Heart right ventricle (tissue), 16 donors: ENCODE results near the gene INSYN2A. TPM values are rescaled to one million over a fixed set of nuclear protein-coding genes. Genes with fewer than 3 reads are reported as not detected.

Source experiments
- ATAC-seq, 8 donors: fragments of 200-7000 bp; cut with Tn5 transposase; one replicate each; pipeline ENCODE4 v1.9.1; 2020; ENCODE audit warnings: mild to moderate bottlenecking in 8 of 8, moderate library complexity in 8 of 8, moderate number of reproducible peaks in 1 of 8
- DNase-seq, 2 donors: peaks; one replicate each; pipeline ENCODE4 v3.0.0-alpha.2; 2020
- H3K27ac ChIP-seq, 10 donors: fragments of 200-600 bp; sonication (generic) in 2 of 10; one replicate each; pipeline versions ENCODE4 v1.5.0 to v1.8.0; 2020 to 2022; ENCODE audit warnings: mild to moderate bottlenecking in 3 of 10
- H3K27me3 ChIP-seq, 7 donors: fragments of 200-600 bp; one replicate each; pipeline ENCODE4 v1.8.0; 2021 to 2022; ENCODE audit warnings: mild to moderate bottlenecking in 2 of 7
- H3K36me3 ChIP-seq, 9 donors: fragments of 200-600 bp; sonication (generic) in 1 of 9; one replicate each; pipeline versions ENCODE4 v1.5.0 to v1.8.0; 2020 to 2022; ENCODE audit warnings: mild to moderate bottlenecking in 2 of 9
- H3K4me1 ChIP-seq, 9 donors: fragments of 200-600 bp; sonication (generic) in 1 of 9; one replicate each; pipeline versions ENCODE4 v1.5.0 to v1.8.0; 2020 to 2022; ENCODE audit warnings: mild to moderate bottlenecking in 4 of 9
- H3K4me3 ChIP-seq, 10 donors: fragments of 200-600 bp; sonication (generic) in 2 of 10; one replicate each; pipeline versions ENCODE4 v1.5.0 to v1.8.0; 2020 to 2022; ENCODE audit warnings: mild to moderate bottlenecking in 7 of 10, moderate library complexity in 2 of 10
- H3K9me3 ChIP-seq, 11 donors: fragments of 200-600 bp in 10 of 11; sonication (generic) in 2 of 11; one replicate each; pipeline versions ENCODE4 v1.5.0 to v1.8.0; 2013 to 2022; ENCODE audit warnings: mild to moderate bottlenecking in 2 of 11, control low read depth in 1 of 11, moderate library complexity in 1 of 11
- WGBS, 2 donors: extraction: QIAGEN DNeasy Blood & Tissue Kit; methylation state at CpG; one replicate each; pipeline ENCODE4 v1.1.7; 2013; ENCODE audit warnings: inconsistent platforms in 1 of 2; 5-methylcytosine and 5-hydroxymethylcytosine counted together
- intact Hi-C, 10 donors: fragments of 100-400 bp; cut with DNase I; formaldehyde crosslinking; loops; one replicate each; pipeline versions ENCODE4 v1.11.1 to v1.14.2; 2022
- polyA plus RNA-seq, 2 donors: library from polyadenylated mRNA; stranded (reverse); fragments of 200-250 nt; gene quantifications; one replicate each; pipeline ENCODE4 v1.2.3, GENCODE V29; 2013
- total RNA-seq, 10 donors: library from RNA; stranded (reverse); fragmentation: NEBNext Ultra II Directional in 3 of 10; extraction: Animal tissue kit (Norgen Biotek cat#: 25700) in 3 of 10; gene quantifications; one replicate each; pipeline versions ENCODE4 v1.2.1 to v1.2.4, GENCODE V29; 2021 to 2023
- TF ChIP-seq, protein P1 (sequence below), 9 donors: fragments of 200-600 bp; sonication (generic) in 2 of 9; IDR thresholded peaks; one replicate each; pipeline versions ENCODE4 v1.5.0 to v1.8.0; 2021 to 2022; ENCODE audit warnings: antibody characterized with exemption in 9 of 9, mild to moderate bottlenecking in 5 of 9, moderate library complexity in 1 of 9
- donor health status: Arrhythmogenic right ventricular cardiomyopathy.
- donor health status: ischemic (EF 13 %, LVEDD 7.1; RV severe dilation, severe dysfunction).
- donor health status: healthy with polysubstance abuse.
- donor health status: DM: no; HTN: yes; CAD: no.
- donor health status: DM: no; HTN: no; CAD: no.
- donor health status: ischemic (EF 25% LVEDD 6.9; RV normal size, moderate dysfunction).
- donor health status: ischemic (EF 25% LVEDD 5.7; RV mildly dilated, moderate dysfunction).
- donor health status: healthy.
- donor health status: DM: yes; HTN: yes; CAD: no.
- donor health status: Ischemic cardiomyopathy.
- donor health status: ischemic (EF 35%, LVEDD 5.7; RV mildly dilated, moderate dysfunction).
- donor health status: nonischemic (EF 11% LVEDD 7.7; RV severe dilation, severe dysfunction).
- donor health status: DM: yes; HTN: yes; CAD: no.
- donor health status: PGD.
- donor health status: ischemic (EF 29% LVEDD 5.4; RV normal size, mild dysfunction).
- donor health status: nonischemic (EF 23%, LVEDD 6.1; RV moderate dilation, normal function).

INSYN2A gene
- total and polyA plus RNA-seq, 12 donors, result 0.01 to 0.19 (median 0.15) TPM; not detected in 6

DNA sequence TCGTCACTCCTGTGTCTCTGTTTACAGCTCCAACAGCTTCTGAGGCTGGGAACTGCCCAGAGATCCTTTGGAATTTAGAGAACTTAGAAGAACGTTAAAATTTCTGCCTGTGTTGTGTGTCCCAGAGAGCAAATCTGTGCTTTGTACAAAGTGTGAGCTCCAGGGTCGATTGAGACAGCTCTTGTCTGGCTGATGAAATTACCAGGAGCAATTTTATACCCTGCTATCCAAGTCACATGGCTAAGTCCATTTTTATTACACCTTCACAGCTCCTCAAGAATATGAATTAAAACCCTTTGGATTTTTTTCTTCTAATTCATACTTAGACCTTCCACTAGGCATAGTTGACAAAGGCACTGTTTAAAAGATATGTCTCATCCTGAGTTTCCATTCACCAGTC is 46.5 kb upstream of the INSYN2A start:
- no peak for ATAC-seq
- intact Hi-C loops, result no loop called here
- H3K4me1 ChIP-seq, result peaks cover 0 to 3% (median 0%) of the 10 kb centered on the region in 9 donors
- H3K27me3 ChIP-seq, result no peaks in the 10 kb centered on the region
- WGBS, 2 donors, result 67% methylated on average over 3 of the region's 3 CpGs
- H3K36me3 ChIP-seq, result peaks cover 0 to 10% (median 0%) of the 10 kb centered on the region in 9 donors
- no peaks in the 10 kb centered on the region for H3K9me3 ChIP-seq
- no peak for DNase-seq
- TF ChIP-seq, protein P1, sequence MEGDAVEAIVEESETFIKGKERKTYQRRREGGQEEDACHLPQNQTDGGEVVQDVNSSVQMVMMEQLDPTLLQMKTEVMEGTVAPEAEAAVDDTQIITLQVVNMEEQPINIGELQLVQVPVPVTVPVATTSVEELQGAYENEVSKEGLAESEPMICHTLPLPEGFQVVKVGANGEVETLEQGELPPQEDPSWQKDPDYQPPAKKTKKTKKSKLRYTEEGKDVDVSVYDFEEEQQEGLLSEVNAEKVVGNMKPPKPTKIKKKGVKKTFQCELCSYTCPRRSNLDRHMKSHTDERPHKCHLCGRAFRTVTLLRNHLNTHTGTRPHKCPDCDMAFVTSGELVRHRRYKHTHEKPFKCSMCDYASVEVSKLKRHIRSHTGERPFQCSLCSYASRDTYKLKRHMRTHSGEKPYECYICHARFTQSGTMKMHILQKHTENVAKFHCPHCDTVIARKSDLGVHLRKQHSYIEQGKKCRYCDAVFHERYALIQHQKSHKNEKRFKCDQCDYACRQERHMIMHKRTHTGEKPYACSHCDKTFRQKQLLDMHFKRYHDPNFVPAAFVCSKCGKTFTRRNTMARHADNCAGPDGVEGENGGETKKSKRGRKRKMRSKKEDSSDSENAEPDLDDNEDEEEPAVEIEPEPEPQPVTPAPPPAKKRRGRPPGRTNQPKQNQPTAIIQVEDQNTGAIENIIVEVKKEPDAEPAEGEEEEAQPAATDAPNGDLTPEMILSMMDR (IDR thresholded peaks at IDR 0.05), result no peak
- no peak overlapping the region for H3K27ac ChIP-seq
- no peak overlapping the region for H3K4me3 ChIP-seq

DNA sequence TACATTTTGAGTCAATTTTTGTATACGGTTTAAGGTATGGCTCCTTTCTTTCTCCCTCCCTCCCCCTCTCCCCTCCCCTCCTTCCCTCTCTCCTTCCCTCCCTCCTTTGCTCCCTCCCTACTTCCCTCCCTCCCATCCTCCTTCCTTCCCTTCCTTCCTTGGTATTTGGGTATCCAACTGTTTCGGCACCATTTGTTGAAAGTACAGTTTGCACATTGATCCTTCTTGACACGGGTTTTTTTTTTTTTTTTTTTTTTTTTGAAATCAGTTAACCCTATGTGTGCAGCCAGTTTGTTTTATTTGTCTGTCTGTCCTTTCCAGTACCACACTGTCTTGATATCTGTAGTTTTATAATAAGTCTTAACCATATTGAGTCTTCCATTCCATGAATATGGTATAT is 39.9 kb upstream of the INSYN2A start:
- Histone ChIP-seq H3K27me3 (no peaks in the 10 kb centered on the region), H3K4me1 (no peaks in the 10 kb centered on the region), H3K36me3 (no peaks in the 10 kb centered on the region), H3K9me3 (no peaks in the 10 kb centered on the region), H3K4me3 (no peak overlapping the region), H3K27ac (no peak overlapping the region)
- intact Hi-C loops, result no loop called here
- ATAC-seq (no peak), DNase-seq (no peak)
- TF ChIP-seq, protein P1 (IDR thresholded peaks at IDR 0.05), result no peak
- 77 to 86% methylated on average over 3 of the region's 3 CpGs for WGBS, 2 donors

- Histone ChIP-seq H3K9me3 (no peaks in the 10 kb centered on the region), H3K36me3 (no peaks in the 10 kb centered on the region), H3K4me1 (no peaks in the 10 kb centered on the region), H3K4me3 (no peak overlapping the region), H3K27me3 (no peaks in the 10 kb centered on the region), H3K27ac (no peak overlapping the region)
- intact Hi-C loops, result no loop called here
- ATAC-seq (no peak), DNase-seq (no peak)
- 92 to 93% methylated on average over 1 of the region's 1 CpG for WGBS, 2 donors
- TF ChIP-seq, protein P1 (IDR thresholded peaks at IDR 0.05), result no peak
These were observed 38.0 kb upstream of the INSYN2A start for GRCh38 chr10:127234306-127234800.

DNA sequence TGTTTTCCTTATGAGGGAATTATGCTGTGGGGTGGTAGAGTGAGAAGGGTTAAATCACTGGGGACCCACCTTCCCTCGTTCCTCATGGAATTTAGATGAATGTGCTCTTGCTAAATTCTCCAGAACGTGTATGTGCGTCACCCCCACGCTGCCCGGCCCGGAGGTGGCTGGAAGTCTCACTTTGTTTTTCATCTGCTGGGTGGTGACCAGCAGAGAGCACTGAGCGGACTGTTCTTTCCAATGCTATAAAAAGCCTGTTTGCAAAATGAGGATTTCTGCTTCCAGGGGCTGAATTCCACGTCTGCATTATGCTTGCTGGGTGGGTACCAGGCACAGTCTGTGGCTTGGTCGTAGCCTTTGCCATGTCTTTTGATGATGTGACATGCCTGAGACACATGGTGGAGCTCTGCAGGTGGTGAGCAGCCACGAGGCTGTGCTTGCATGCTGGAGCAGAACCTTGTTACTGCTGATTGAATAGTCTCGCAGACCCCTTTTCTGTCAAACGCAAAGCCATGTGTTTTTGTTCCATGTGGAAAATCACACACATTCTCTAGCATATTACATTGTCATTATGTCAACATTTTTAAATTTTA is 31.9 kb upstream of the INSYN2A start:
- H3K27me3 ChIP-seq, result no peaks in the 10 kb centered on the region
- 77 to 79% methylated on average over 12 of the region's 12 CpGs for WGBS, 2 donors
- H3K27ac ChIP-seq, result no peak overlapping the region
- no peaks in the 10 kb centered on the region for H3K36me3 ChIP-seq
- no peaks in the 10 kb centered on the region for H3K9me3 ChIP-seq
- no peak for ATAC-seq
- TF ChIP-seq, protein P1 (IDR thresholded peaks at IDR 0.05), result no peak
- no peak overlapping the region for H3K4me3 ChIP-seq
- intact Hi-C loops, result loop anchor here in 1 of 10 donors (1.0 kb wide), 1 partner anchor 38 kb away; no protein-coding TSS in a partner anchor
- DNase-seq, result no peak
- H3K4me1 ChIP-seq, result no peaks in the 10 kb centered on the region
